Common myeloid progenitor, CD34-positive (primary cell): ENCODE measurements around the gene KIF21B.

Experiments
- CTCF ChIA-PET: fragments of 350-600 bp; sonication (Branson Sonifier 250); formaldehyde crosslinking; loops from one replicate; lab custom pipeline; 2021; ENCODE audit warnings: antibody characterized with exemption; lab: Charles Lee
- POLR2A ChIA-PET: fragments of 350-600 bp; sonication (Branson Sonifier 250); formaldehyde crosslinking; loops from one replicate; lab custom pipeline; 2021; ENCODE audit warnings: antibody characterized with exemption; lab: Charles Lee
- DNase-seq, 3 donors: peaks; one replicate each; pipeline versions ENCODE4 v3.0.0 to v3.0.0-alpha.2; 2013
- H3K27ac ChIP-seq, 2 experiments: 1 replicate in 1 of 2; 2 replicates in 1 of 2; pipeline ENCODE4 v1.7.0; 2013; ENCODE audit warnings: inconsistent platforms in 2 of 2, low read length in 2 of 2, mild to moderate bottlenecking in 2 of 2, low read depth in 1 of 2, moderate library complexity in 1 of 2; ENCODE audit not compliant: severe bottlenecking in 2 of 2, insufficient read depth in 1 of 2, poor library complexity in 1 of 2
- H3K27me3 ChIP-seq, 5 experiments: replicated peaks in 2 of 5; 1 replicate in 3 of 5; 2 replicates in 2 of 5; pipeline versions ENCODE4 v1.6.1 to v1.7.0; 2013; ENCODE audit warnings: low read length in 4 of 5, mild to moderate bottlenecking in 2 of 5, moderate library complexity in 2 of 5, inconsistent platforms in 1 of 5; ENCODE audit not compliant: insufficient read depth in 5 of 5, control insufficient read depth in 4 of 5
- H3K36me3 ChIP-seq, 4 experiments: 1 replicate in 2 of 4; 2 replicates in 2 of 4; pipeline versions ENCODE4 v1.6.1 to v1.7.0; 2013; ENCODE audit warnings: low read length in 3 of 4, control low read depth in 1 of 4, mild to moderate bottlenecking in 1 of 4; ENCODE audit not compliant: control insufficient read depth in 4 of 4, insufficient read depth in 4 of 4
- H3K4me1 ChIP-seq, 4 experiments: 1 replicate in 3 of 4; 2 replicates in 1 of 4; pipeline versions ENCODE4 v1.6.1 to v1.7.1; 2013; ENCODE audit warnings: low read length in 3 of 4, mild to moderate bottlenecking in 3 of 4, control low read depth in 1 of 4, inconsistent platforms in 1 of 4, moderate library complexity in 1 of 4; ENCODE audit not compliant: control insufficient read depth in 4 of 4, insufficient read depth in 4 of 4; ENCODE audit errors: control extremely low read depth in 1 of 4
- H3K4me3 ChIP-seq, 7 experiments: 1 replicate in 4 of 7; 2 replicates in 3 of 7; pipeline versions ENCODE4 v1.5.1 to v1.7.0; 2013; ENCODE audit warnings: mild to moderate bottlenecking in 7 of 7, low read length in 6 of 7, moderate library complexity in 6 of 7, inconsistent platforms in 2 of 7, low read depth in 2 of 7, control low read depth in 1 of 7; ENCODE audit not compliant: insufficient read depth in 4 of 7, control insufficient read depth in 1 of 7; ENCODE audit errors: extremely low read depth in 1 of 7
- H3K9me3 ChIP-seq, 5 experiments: 1 replicate in 4 of 5; 2 replicates in 1 of 5; pipeline versions ENCODE4 v1.6.1 to v1.7.1; 2013; ENCODE audit warnings: low read length in 4 of 5, mild to moderate bottlenecking in 2 of 5, inconsistent platforms in 1 of 5, low read depth in 1 of 5, moderate library complexity in 1 of 5; ENCODE audit not compliant: control insufficient read depth in 4 of 5, insufficient read depth in 2 of 5; ENCODE audit errors: control extremely low read depth in 1 of 5
- WGBS: methylation state at CpG from one replicate; pipeline ENCODE4 v1.1.5; 2013; ENCODE audit not compliant: insufficient coverage; 5-methylcytosine and 5-hydroxymethylcytosine counted together

Gene KIF21B

DNA sequence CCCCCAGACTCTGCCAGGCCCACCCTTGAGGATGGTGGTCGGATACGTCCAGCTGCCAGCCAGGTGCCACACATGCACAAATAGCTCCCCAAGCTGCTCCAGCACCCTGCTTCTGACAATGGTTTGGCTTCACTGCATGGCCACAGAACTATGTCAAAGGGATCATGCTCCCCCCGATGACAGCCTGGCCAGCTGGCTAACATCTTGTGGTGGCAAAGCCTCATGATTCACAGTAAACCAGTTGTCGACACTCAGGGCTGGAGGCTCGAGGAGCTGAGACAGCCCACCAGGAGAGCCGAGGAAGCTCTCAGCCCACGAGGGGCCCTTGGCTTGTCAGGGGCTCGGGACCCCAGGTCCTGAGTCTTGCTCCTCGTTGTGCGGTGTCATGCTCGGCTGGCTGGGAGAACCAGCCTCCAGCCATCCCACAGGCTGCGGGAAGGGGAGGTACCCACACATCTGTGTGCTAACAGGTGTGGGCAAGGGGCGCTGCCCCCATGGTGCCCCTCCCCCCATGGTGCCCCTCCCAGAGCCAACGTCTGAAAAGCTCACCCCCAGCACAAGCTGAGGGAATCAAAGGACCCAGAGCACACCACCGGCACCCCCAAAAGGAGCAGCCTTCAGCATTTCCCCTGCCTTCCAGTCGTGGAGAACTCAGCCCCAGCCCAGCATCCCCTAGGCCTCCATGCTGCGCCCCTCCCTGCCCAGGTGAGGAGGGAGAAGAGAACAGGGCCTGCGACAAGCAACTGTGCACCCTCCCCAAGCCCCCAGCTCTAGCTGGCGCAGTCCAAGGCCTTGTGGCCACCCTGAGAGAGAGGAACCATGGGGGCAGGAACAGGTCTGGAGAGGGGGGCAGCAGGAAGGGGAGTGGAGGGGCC, 41.2 kb downstream of the KIF21B start:
- Histone ChIP-seq H3K27ac (no peak overlapping the region), H3K36me3 (peaks cover 11 to 67% (median 49%) of the 10 kb centered on the region in 4 experiments), H3K27me3 (no peaks in the 10 kb centered on the region), H3K9me3 (peaks cover 0 to 11% (median 6%) of the 10 kb centered on the region in 5 experiments), H3K4me3 (no peak overlapping the region), H3K4me1 (peaks cover 0 to 6% (median 0%) of the 10 kb centered on the region in 4 experiments)
- WGBS: 97% methylated on average over 17 of the region's 19 CpGs
- ChIA-PET CTCF (interaction anchor here (1.0 to 7.3 kb wide), 8 partner anchors 9 to 62 kb away, joined by 3 to 45 read pairs (median 4); no protein-coding TSS in a partner anchor), POLR2A (no interaction called here)
- DNase-seq: no peak

DNA sequence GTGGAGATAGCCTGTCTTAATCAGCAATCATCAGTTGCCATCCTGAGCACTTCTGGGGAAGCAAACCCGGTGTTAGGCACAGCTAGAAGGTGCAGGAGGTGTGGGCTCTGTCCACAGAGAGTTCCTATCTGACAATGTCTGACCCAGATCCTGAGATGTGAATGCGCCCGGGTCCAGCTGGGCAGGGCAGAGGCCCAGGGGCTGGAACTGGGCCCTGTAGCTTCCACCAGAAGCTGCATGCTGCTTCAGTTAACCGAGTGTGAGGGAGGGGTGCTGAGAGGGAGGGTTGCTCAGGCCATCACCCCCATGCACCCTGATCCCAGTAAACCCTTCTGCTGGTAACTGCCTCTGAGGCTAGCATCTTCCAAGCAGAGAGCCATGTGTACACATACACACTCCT, 42.2 kb downstream of the KIF21B start:
- ChIA-PET POLR2A (no interaction called here), CTCF (interaction anchor here (1.0 to 11.2 kb wide), 7 partner anchors 8 to 63 kb away, joined by 3 to 221 read pairs (median 7); partner anchors contain the start of gene KIF21B)
- H3K27ac ChIP-seq: no peak overlapping the region
- 98% methylated on average over 4 of the region's 4 CpGs for WGBS
- H3K4me3 ChIP-seq: no peak overlapping the region
- H3K4me1 ChIP-seq: peaks cover 0 to 6% (median 0%) of the 10 kb centered on the region in 4 experiments
- H3K27me3 ChIP-seq: no peaks in the 10 kb centered on the region
- no peak for DNase-seq
- H3K9me3 ChIP-seq: peaks cover 0 to 11% (median 6%) of the 10 kb centered on the region in 5 experiments
- H3K36me3 ChIP-seq: peaks cover 11 to 67% (median 51%) of the 10 kb centered on the region in 4 experiments

DNA sequence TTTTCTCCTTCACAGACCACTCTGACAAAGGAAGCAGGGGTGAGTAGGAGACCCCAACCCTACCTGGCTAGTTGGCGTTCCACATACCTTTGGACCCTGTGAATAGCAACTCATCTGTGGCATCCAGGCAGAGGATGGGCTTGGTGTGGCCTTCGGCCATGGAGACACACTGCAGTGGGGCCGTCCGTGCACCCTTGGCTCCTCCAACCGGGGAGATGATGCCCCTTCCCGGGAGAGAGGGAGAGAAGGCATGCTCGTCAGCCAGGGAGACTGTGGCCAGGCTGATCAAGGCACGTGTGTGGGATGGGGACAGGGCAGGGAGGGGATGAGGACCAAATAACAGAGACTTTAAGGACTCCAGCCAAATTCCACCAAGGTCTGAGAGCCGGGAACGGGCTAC, 42.6 kb downstream of the KIF21B start:
- ChIA-PET CTCF (interaction anchor here (5.1 to 11.2 kb wide), 3 partner anchors 8 to 63 kb away, joined by 36 to 221 read pairs (median 45); partner anchors contain the start of gene KIF21B), POLR2A (no interaction called here)
- peaks cover 0 to 6% (median 0%) of the 10 kb centered on the region in 4 experiments for H3K4me1 ChIP-seq
- no peak overlapping the region for H3K4me3 ChIP-seq
- peaks cover 11 to 67% (median 51%) of the 10 kb centered on the region in 4 experiments for H3K36me3 ChIP-seq
- 91% methylated on average over 8 of the region's 10 CpGs for WGBS
- H3K27me3 ChIP-seq: no peaks in the 10 kb centered on the region
- H3K27ac ChIP-seq: no peak overlapping the region
- H3K9me3 ChIP-seq: peaks cover 0 to 11% (median 6%) of the 10 kb centered on the region in 5 experiments
- no peak for DNase-seq

GRCh38 chr1:200980452-200980772, 43.1 kb downstream of the KIF21B start:
- H3K4me1 ChIP-seq: peaks cover 0 to 6% (median 0%) of the 10 kb centered on the region in 4 experiments
- WGBS: 100% methylated on average over 2 of the region's 2 CpGs
- peaks cover 11 to 71% (median 52%) of the 10 kb centered on the region in 4 experiments for H3K36me3 ChIP-seq
- H3K27me3 ChIP-seq: no peaks in the 10 kb centered on the region
- peaks cover 0 to 11% (median 6%) of the 10 kb centered on the region in 5 experiments for H3K9me3 ChIP-seq
- H3K4me3 ChIP-seq: no peak overlapping the region
- DNase-seq: no peak
- ChIA-PET CTCF (interaction anchor here (0.7 to 11.2 kb wide), 9 partner anchors 7 to 131 kb away, joined by 4 to 221 read pairs (median 10); partner anchors contain the start of genes CACNA1S and KIF21B), POLR2A (no interaction called here)
- H3K27ac ChIP-seq: no peak overlapping the region

- H3K4me3 ChIP-seq: no peak overlapping the region
- H3K36me3 ChIP-seq: peaks cover 11 to 75% (median 50%) of the 10 kb centered on the region in 4 experiments
- DNase-seq: peak; percentile 20 to 35 (median 22)
- 93% methylated on average over 11 of the region's 13 CpGs for WGBS
- POLR2A ChIA-PET: no interaction called here
- CTCF ChIA-PET: interaction anchor here (0.7 to 11.2 kb wide), 11 partner anchors 7 to 143 kb away, joined by 3 to 221 read pairs (median 5); partner anchors contain the start of genes CACNA1S and KIF21B
- H3K4me1 ChIP-seq: peaks cover 0 to 6% (median 0%) of the 10 kb centered on the region in 4 experiments
- H3K27ac ChIP-seq: no peak overlapping the region
- H3K27me3 ChIP-seq: no peaks in the 10 kb centered on the region
- peaks cover 0 to 11% (median 6%) of the 10 kb centered on the region in 5 experiments for H3K9me3 ChIP-seq
These were observed 43.7 kb downstream of the KIF21B start for GRCh38 chr1:200979574-200980451.

- DNase-seq: no peak
- 95% methylated on average over 11 of the region's 16 CpGs for WGBS
- Histone ChIP-seq H3K4me3 (no peak overlapping the region), H3K27me3 (no peaks in the 10 kb centered on the region), H3K36me3 (peaks cover 11 to 71% (median 46%) of the 10 kb centered on the region in 4 experiments), H3K4me1 (no peaks in the 10 kb centered on the region), H3K9me3 (peaks cover 0 to 11% (median 6%) of the 10 kb centered on the region in 5 experiments), H3K27ac (no peak overlapping the region)
- ChIA-PET CTCF (interaction anchor here (0.7 to 11.2 kb wide), 5 partner anchors 46 to 317 kb away, joined by 3 to 221 read pairs (median 3); partner anchors contain the start of gene KIF21B), POLR2A (no interaction called here)
These were observed 46.3 kb downstream of the KIF21B start for GRCh38 chr1:200977071-200977754.
